Measurements from ENCODE around the gene ZNF710. TPM values are rescaled to one million over a fixed set of nuclear protein-coding genes. Genes with fewer than 3 reads are reported as not detected.

The ZNF710 gene
- total and polyA plus RNA-seq, 2 of the 13 experiments (the other 11 are each of a cell fraction or from before 2014, with no cell fraction given), result 4.7 to 20.6 TPM

DNA sequence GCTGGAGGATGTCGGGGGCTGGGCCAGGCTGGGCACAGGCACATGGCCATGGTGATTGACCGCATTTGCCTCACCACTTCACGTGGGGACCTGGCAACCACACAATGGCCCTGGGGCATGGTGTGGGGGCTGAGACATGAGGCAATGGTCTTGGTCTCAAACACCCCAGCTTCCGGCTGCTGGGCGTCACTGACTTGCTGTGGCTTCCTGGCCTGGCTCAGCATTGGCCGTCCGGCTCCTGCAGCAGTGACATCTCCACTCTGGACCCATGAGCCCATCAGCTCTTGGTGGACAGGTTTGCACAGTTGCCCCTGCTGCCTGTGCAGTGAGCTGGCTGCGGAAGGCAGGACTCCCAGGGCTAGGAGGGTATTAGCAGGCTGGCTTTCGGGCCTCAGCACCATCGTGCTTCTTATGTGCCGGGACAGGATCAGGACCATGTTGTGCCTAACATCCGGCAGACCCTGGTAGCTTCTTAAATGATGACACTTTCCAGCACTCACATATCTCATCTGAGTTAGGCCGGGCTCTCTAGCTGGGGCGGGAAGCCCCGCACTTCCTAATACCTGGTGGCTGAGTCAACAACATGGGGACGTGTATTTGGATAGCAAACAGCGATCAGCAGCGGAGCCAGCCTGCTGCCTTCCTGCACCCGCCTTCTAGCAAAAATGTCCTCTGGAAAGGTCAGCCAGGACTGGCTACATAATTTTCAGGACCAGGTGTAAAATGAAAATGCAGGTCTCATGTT is 34.1 kb downstream of the ZNF710 start (continued):
- TF ChIP-seq GMEB2 (CRISPR knock-in tag; IDR thresholded peaks at IDR 0.05; ENCODE audit: low read depth) (no peak), NFKB2 (CRISPR knock-in tag; IDR thresholded peaks at IDR 0.05; ENCODE audit: borderline replicate concordance) (peak; percentile 42; the same call in 1 of the 2 replicates), ZNF296 (CRISPR knock-in tag; conservative IDR thresholded peaks at IDR 0.05) (no peak), PBX3 (CRISPR knock-in tag; IDR thresholded peaks at IDR 0.05; ENCODE audit: borderline replicate concordance) (no peak), REST (IDR thresholded peaks at IDR 0.05; ENCODE audit: borderline replicate concordance in 1 of 2, low read depth in 1 of 2, low read length in 2 of 2) (no peak), ZNF781 (CRISPR knock-in tag; IDR thresholded peaks at IDR 0.05; ENCODE audit: borderline replicate concordance, not compliant biosample characterization) (no peak), FOXO1 (CRISPR knock-in tag; IDR thresholded peaks at IDR 0.05) (no peak), ZFX (CRISPR knock-in tag; IDR thresholded peaks at IDR 0.05; ENCODE audit: low read depth) (peak; percentile 33; the same call in 1 of the 2 replicates), NFE2L2 (IDR thresholded peaks at IDR 0.05; ENCODE audit: low read length) (no peak), TBX2 (CRISPR knock-in tag; IDR thresholded peaks at IDR 0.05; ENCODE audit: borderline replicate concordance) (peak; percentile 40; the same call in 1 of the 2 replicates), JUND (CRISPR knock-in tag; IDR thresholded peaks at IDR 0.05) (peak; percentile 76), HCFC1 (IDR thresholded peaks at IDR 0.05; ENCODE audit: low read depth, low read length) (no peak), RARA (CRISPR knock-in tag; IDR thresholded peaks at IDR 0.05) (peak; percentile 66), ARNTL (CRISPR knock-in tag; IDR thresholded peaks at IDR 0.05) (no peak), ZNF672 (CRISPR knock-in tag; IDR thresholded peaks at IDR 0.05) (no peak)
- TF ChIP-seq, protein P1, sequence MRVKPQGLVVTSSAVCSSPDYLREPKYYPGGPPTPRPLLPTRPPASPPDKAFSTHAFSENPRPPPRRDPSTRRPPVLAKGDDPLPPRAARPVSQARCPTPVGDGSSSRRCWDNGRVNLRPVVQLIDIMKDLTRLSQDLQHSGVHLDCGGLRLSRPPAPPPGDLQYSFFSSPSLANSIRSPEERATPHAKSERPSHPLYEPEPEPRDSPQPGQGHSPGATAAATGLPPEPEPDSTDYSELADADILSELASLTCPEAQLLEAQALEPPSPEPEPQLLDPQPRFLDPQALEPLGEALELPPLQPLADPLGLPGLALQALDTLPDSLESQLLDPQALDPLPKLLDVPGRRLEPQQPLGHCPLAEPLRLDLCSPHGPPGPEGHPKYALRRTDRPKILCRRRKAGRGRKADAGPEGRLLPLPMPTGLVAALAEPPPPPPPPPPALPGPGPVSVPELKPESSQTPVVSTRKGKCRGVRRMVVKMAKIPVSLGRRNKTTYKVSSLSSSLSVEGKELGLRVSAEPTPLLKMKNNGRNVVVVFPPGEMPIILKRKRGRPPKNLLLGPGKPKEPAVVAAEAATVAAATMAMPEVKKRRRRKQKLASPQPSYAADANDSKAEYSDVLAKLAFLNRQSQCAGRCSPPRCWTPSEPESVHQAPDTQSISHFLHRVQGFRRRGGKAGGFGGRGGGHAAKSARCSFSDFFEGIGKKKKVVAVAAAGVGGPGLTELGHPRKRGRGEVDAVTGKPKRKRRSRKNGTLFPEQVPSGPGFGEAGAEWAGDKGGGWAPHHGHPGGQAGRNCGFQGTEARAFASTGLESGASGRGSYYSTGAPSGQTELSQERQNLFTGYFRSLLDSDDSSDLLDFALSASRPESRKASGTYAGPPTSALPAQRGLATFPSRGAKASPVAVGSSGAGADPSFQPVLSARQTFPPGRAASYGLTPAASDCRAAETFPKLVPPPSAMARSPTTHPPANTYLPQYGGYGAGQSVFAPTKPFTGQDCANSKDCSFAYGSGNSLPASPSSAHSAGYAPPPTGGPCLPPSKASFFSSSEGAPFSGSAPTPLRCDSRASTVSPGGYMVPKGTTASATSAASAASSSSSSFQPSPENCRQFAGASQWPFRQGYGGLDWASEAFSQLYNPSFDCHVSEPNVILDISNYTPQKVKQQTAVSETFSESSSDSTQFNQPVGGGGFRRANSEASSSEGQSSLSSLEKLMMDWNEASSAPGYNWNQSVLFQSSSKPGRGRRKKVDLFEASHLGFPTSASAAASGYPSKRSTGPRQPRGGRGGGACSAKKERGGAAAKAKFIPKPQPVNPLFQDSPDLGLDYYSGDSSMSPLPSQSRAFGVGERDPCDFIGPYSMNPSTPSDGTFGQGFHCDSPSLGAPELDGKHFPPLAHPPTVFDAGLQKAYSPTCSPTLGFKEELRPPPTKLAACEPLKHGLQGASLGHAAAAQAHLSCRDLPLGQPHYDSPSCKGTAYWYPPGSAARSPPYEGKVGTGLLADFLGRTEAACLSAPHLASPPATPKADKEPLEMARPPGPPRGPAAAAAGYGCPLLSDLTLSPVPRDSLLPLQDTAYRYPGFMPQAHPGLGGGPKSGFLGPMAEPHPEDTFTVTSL (CRISPR knock-in tag; IDR thresholded peaks at IDR 0.05; ENCODE audit: borderline replicate concordance), result peak; percentile 24; the same call in 1 of the 2 replicates

Data from HepG2 (cell line).